SK-N-MC (cell line): ENCODE data around the gene ZNF165.
"Not testable (repeated sequence)": the region's sequence is repeated elsewhere in the genome, so short reads cannot be mapped to it uniquely, and the experiment has no call there.

Experiments used
- DNase-seq: peaks from one replicate; pipeline ENCODE4 v3.0.0-alpha.2; 2011; ENCODE audit warnings: low read depth, low spot score
- H3K27ac ChIP-seq: fragments of 200-600 bp; sonication (generic); 2 replicates; pipeline ENCODE4 v1.5.1; 2016; ENCODE audit warnings: mixed run types
- H3K36me3 ChIP-seq: fragments of 200-600 bp; sonication (generic); 2 replicates; pipeline ENCODE4 v1.6.1; 2017; ENCODE audit warnings: antibody characterized with exemption, low read length, mixed read lengths; ENCODE audit not compliant: insufficient read depth
- H3K4me3 ChIP-seq: fragments of 200-600 bp; sonication (generic); 2 replicates; pipeline ENCODE4 v1.5.1; 2016
- H3K9ac ChIP-seq: fragments of 200-600 bp; sonication (generic); 2 replicates; pipeline ENCODE4 v1.8.0; 2017; ENCODE audit warnings: mixed run types, mixed read lengths; ENCODE audit not compliant: insufficient read length
- H3K9me3 ChIP-seq: fragments of 200-600 bp; sonication (generic); 2 replicates; pipeline ENCODE4 v1.6.1; 2017; ENCODE audit warnings: low read depth, mild to moderate bottlenecking, antibody characterized with exemption, low read length, moderate library complexity, mixed read lengths
- EZH2 ChIP-seq: fragments of 200-600 bp; sonication (generic); IDR thresholded peaks from one replicate; pipeline ENCODE4 v1.6.1; 2017; ENCODE audit warnings: antibody characterized with exemption
- FOXP2 ChIP-seq: optimal IDR thresholded peaks from 2 replicates; pipeline ENCODE3; 2011; ENCODE audit warnings: mild to moderate bottlenecking, moderate library complexity; ENCODE audit not compliant: insufficient read depth; ENCODE audit errors: extremely low read length, control extremely low read depth
- POLR2AphosphoS5 ChIP-seq: IDR thresholded peaks from 2 replicates; pipeline ENCODE4 v1.6.1; 2012; ENCODE audit warnings: mild to moderate bottlenecking, low read depth, low read length, borderline replicate concordance

ZNF165 gene

GRCh38 chr6:28111964-28112363, 31.6 kb downstream of the ZNF165 start:
- Histone ChIP-seq H3K27ac (no peak overlapping the region), H3K36me3 (peaks cover 26% of the 10 kb centered on the region), H3K9ac (no peak overlapping the region), H3K9me3 (no peaks in the 10 kb centered on the region), H3K4me3 (no peak overlapping the region)
- DNase-seq, result no peak
- TF ChIP-seq POLR2AphosphoS5, result no peak
- TF ChIP-seq FOXP2, result no peak
- TF ChIP-seq EZH2, result no peak

GRCh38 chr6:28115799-28116198, 35.4 kb downstream of the ZNF165 start:
- Histone ChIP-seq H3K9me3 (no peaks in the 10 kb centered on the region), H3K36me3 (peaks cover 56% of the 10 kb centered on the region), H3K27ac (no peak overlapping the region), H3K4me3 (no peak overlapping the region), H3K9ac (no peak overlapping the region)
- no peak for DNase-seq
- no peak for TF ChIP-seq POLR2AphosphoS5
- no peak for TF ChIP-seq EZH2
- no peak for TF ChIP-seq FOXP2

- DNase-seq, result no peak
- TF ChIP-seq FOXP2 (no peak), EZH2 (no peak), POLR2AphosphoS5 (no peak)
- no peaks in the 10 kb centered on the region for H3K9me3 ChIP-seq
- no peak overlapping the region for H3K9ac ChIP-seq
- peaks cover 70% of the 10 kb centered on the region for H3K36me3 ChIP-seq
- H3K4me3 ChIP-seq, result no peak overlapping the region
- H3K27ac ChIP-seq, result no peak overlapping the region
These were observed 37.1 kb downstream of the ZNF165 start for GRCh38 chr6:28117386-28118050.

GRCh38 chr6:28118217-28118616, 37.8 kb downstream of the ZNF165 start:
- Histone ChIP-seq H3K27ac (no peak overlapping the region), H3K9me3 (no peaks in the 10 kb centered on the region), H3K36me3 (peaks cover 73% of the 10 kb centered on the region), H3K4me3 (no peak overlapping the region), H3K9ac (no peak overlapping the region)
- no peak for DNase-seq
- TF ChIP-seq FOXP2 (no peak), POLR2AphosphoS5 (no peak), EZH2 (no peak)

- TF ChIP-seq EZH2 (no peak), POLR2AphosphoS5 (no peak), FOXP2 (no peak)
- peaks cover 52% of the 10 kb centered on the region for H3K36me3 ChIP-seq
These were observed 41.5 kb downstream of the ZNF165 start for GRCh38 chr6:28121876-28122275.

GRCh38 chr6:28122283-28122682, 41.9 kb downstream of the ZNF165 start:
- not testable (repeated sequence) for H3K9me3 ChIP-seq, H3K9ac ChIP-seq, H3K27ac ChIP-seq, H3K4me3 ChIP-seq, DNase-seq
- peaks cover 51% of the 10 kb centered on the region for H3K36me3 ChIP-seq

More at GRCh38 chr6:28121876-28122275, 41.5 kb downstream of the ZNF165 start:
- H3K9ac ChIP-seq, result no peak overlapping the region
- no peak overlapping the region for H3K27ac ChIP-seq
- no peaks in the 10 kb centered on the region for H3K9me3 ChIP-seq
- H3K4me3 ChIP-seq, result no peak overlapping the region
- no peak for DNase-seq

- peaks cover 53% of the 10 kb centered on the region for H3K36me3 ChIP-seq
- no peak within 1 kb of the TSS for H3K27ac ChIP-seq
- peak within 1 kb of the TSS; percentile 68 for H3K9ac ChIP-seq
- H3K9me3 ChIP-seq, result no peaks in the 10 kb centered on the region
- H3K4me3 ChIP-seq, result peak within 1 kb of the TSS; percentile 90
- no peak for DNase-seq
- TF ChIP-seq EZH2 (no peak), POLR2AphosphoS5 (peak; percentile 90), FOXP2 (no peak)
These were observed 44.1 kb downstream of the ZNF165 start, which contains the start of gene ZSCAN16 for GRCh38 chr6:28124350-28124970. ZSCAN16 (plus strand) TSS chr6:28124609; CDS start chr6:28125444, 835 bp downstream.

GRCh38 chr6:28124971-28125353, 44.6 kb downstream of the ZNF165 start:
- TF ChIP-seq FOXP2, result no peak

GRCh38 chr6:28125401-28125800, 45.0 kb downstream of the ZNF165 start:
- no peak for DNase-seq
- Histone ChIP-seq H3K36me3 (peaks cover 53% of the 10 kb centered on the region), H3K9ac (peak overlapping the region; percentile 68), H3K9me3 (no peaks in the 10 kb centered on the region), H3K4me3 (peak overlapping the region; percentile 90), H3K27ac (no peak overlapping the region)
- TF ChIP-seq POLR2AphosphoS5, result no peak
- no peak for TF ChIP-seq EZH2
- no peak for TF ChIP-seq FOXP2

More at GRCh38 chr6:28124971-28125353, 44.6 kb downstream of the ZNF165 start:
- Histone ChIP-seq H3K27ac (no peak overlapping the region), H3K36me3 (peaks cover 53% of the 10 kb centered on the region), H3K4me3 (peak overlapping the region; percentile 90), H3K9ac (peak overlapping the region; percentile 68), H3K9me3 (no peaks in the 10 kb centered on the region)
- DNase-seq, result no peak
